Measurements from ENCODE around the gene ALAS1. TPM values are rescaled to one million over a fixed set of nuclear protein-coding genes. Genes with fewer than 3 reads are reported as not detected.
A peak's percentile ranks its signal among the peaks of the same experiment; 100 is the strongest.

The ALAS1 gene
- total and polyA plus RNA-seq, 2 donors (not counting 1 experiment from before 2014, with no cell fraction given), result 26.1 to 30.2 TPM

DNA sequence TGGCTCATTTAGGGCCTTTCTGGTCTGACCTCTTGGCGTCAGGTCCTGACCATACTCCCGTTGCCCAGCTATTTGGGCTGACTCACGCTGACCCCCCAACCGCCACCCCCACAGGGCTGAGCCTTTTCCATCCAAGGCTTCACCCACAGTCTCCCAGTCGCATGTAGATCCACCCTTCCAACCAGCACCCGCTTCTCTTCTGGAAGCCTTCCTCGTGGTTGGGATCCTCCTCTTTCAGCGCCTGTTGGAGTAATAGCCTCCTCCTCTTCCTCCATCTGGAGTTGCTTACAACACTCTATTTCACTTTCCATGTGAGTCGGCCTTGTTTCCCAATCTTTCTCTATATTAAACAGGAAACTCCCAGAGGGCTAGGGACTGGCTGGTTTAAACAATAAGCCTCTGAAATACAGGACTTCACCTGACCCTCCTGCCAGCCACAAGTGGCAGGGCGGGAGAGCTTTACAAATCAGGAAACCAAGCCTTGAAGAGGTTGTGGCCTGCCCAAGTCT is 2.1 kb upstream of the ALAS1 start:
- no peak overlapping the region for H3K4me3 ChIP-seq (ENCODE audit: control extremely low read depth in 1 of 5, extremely low read depth in 1 of 5, insufficient read depth in 1 of 5, low read depth in 2 of 5, low read length in 4 of 5)
- H3K9me3 ChIP-seq (ENCODE audit: control extremely low read depth in 1 of 3, control insufficient read depth in 2 of 3, insufficient read depth in 1 of 3, low read length in 2 of 3), result no peaks in the 10 kb centered on the region
- peaks cover 26% of the 10 kb centered on the region for H3K79me2 ChIP-seq (ENCODE audit: control insufficient read depth, insufficient read depth, low read length)
- intact Hi-C loops (cut with micrococcal nuclease), result no loop called here
- ATAC-seq (ENCODE audit: low read depth) (no peak), DNase-seq (no peak)
- Mint-ChIP-seq H3K4me3 (no peak overlapping the region), H3K27ac (no peak overlapping the region), H3K27me3 (no peaks in the 10 kb centered on the region), H3K4me1 (peaks cover 26% of the 10 kb centered on the region), H3K9me3 (ENCODE audit: insufficient read depth) (no peaks in the 10 kb centered on the region)
- H3K27me3 ChIP-seq (replicated peaks in 1 of 4; ENCODE audit: control extremely low read depth in 1 of 4, control insufficient read depth in 3 of 4, insufficient read depth in 4 of 4, low read length in 3 of 4), result no peaks in the 10 kb centered on the region
- no peak overlapping the region for H3K4me2 ChIP-seq (replicated peaks; ENCODE audit: low read depth, low read length, poor library complexity, severe bottlenecking)
- no peaks in the 10 kb centered on the region for H4K20me1 ChIP-seq (ENCODE audit: control insufficient read depth, insufficient read depth, low read length, poor library complexity, severe bottlenecking)
- ChIA-PET CTCF (interaction anchor here (0.9 to 1.8 kb wide), 3 partner anchors 14 to 39 kb away, joined by 3 to 6 read pairs (median 3); partner anchors contain the start of gene TLR9), POLR2A (no interaction called here)
- 95% methylated on average over 9 of the region's 10 CpGs for WGBS (ENCODE audit: insufficient coverage)
- H3K9ac ChIP-seq (ENCODE audit: low read length), result no peak overlapping the region
- H2AFZ ChIP-seq (ENCODE audit: insufficient read depth, low read depth, low read length, poor library complexity, severe bottlenecking), result no peak overlapping the region
- no peak overlapping the region for H3K27ac ChIP-seq (ENCODE audit: low read length in 2 of 2)
- peaks cover 0 to under 1% of the 10 kb centered on the region in 2 experiments for H3K36me3 ChIP-seq (replicated peaks in 1 of 2; ENCODE audit: control extremely low read depth in 1 of 2, control insufficient read depth in 1 of 2, extremely low read depth in 1 of 2, insufficient read depth in 2 of 2, low read length in 1 of 2)
- H3K4me1 ChIP-seq (ENCODE audit: control insufficient read depth in 2 of 2, insufficient read depth in 2 of 2, low read length in 2 of 2), result peaks cover 15 to 25% of the 10 kb centered on the region in 2 donors
- no peak for TF ChIP-seq EZH2 (IDR thresholded peaks at IDR 0.05; ENCODE audit: borderline replicate concordance, insufficient read depth, low read depth, low read length, poor library complexity, severe bottlenecking)
- TF ChIP-seq, protein P1, sequence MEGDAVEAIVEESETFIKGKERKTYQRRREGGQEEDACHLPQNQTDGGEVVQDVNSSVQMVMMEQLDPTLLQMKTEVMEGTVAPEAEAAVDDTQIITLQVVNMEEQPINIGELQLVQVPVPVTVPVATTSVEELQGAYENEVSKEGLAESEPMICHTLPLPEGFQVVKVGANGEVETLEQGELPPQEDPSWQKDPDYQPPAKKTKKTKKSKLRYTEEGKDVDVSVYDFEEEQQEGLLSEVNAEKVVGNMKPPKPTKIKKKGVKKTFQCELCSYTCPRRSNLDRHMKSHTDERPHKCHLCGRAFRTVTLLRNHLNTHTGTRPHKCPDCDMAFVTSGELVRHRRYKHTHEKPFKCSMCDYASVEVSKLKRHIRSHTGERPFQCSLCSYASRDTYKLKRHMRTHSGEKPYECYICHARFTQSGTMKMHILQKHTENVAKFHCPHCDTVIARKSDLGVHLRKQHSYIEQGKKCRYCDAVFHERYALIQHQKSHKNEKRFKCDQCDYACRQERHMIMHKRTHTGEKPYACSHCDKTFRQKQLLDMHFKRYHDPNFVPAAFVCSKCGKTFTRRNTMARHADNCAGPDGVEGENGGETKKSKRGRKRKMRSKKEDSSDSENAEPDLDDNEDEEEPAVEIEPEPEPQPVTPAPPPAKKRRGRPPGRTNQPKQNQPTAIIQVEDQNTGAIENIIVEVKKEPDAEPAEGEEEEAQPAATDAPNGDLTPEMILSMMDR (IDR thresholded peaks at IDR 0.05), result no peak

DNA sequence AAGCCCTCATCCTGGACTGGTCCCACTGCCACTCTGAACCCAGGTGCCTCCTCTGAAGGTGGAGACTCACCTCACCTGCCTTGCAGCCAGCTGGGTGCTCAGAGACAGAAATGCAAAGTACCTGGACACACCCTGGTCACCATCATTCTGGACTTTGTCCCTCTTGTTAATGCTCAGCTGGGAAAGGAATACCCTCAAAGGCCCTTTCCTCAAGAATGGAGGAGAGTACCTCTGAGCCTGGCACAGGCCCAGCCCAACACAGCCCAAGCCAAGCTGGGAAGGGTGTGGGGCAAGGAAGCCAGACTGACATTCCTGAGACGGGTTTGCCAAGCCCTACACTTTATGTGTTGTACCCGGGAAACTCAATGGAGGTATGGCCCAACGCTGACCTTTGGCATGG is 983 bp upstream of the ALAS1 start:
- no peak overlapping the region for H3K4me3 ChIP-seq (ENCODE audit: control extremely low read depth in 1 of 5, extremely low read depth in 1 of 5, insufficient read depth in 1 of 5, low read depth in 2 of 5, low read length in 4 of 5)
- H3K27ac ChIP-seq (ENCODE audit: low read length in 2 of 2), result no peak overlapping the region
- H3K4me2 ChIP-seq (replicated peaks; ENCODE audit: low read depth, low read length, poor library complexity, severe bottlenecking), result peak overlapping the region; percentile 85
- peak overlapping the region; percentile 94 for H2AFZ ChIP-seq (ENCODE audit: insufficient read depth, low read depth, low read length, poor library complexity, severe bottlenecking)
- peaks cover 33% of the 10 kb centered on the region for H3K4me1 Mint-ChIP-seq
- intact Hi-C loops (cut with micrococcal nuclease), result loop anchor here (1.0 kb wide), 1 partner anchor 255 kb away; the partner anchor contains the start of gene PARP3
- peak overlapping the region; percentile 92 for H3K4me3 Mint-ChIP-seq
- 93% methylated on average over 3 of the region's 3 CpGs for WGBS (ENCODE audit: insufficient coverage)
- no peaks in the 10 kb centered on the region for H3K27me3 Mint-ChIP-seq
- no peaks in the 10 kb centered on the region for H3K9me3 ChIP-seq (ENCODE audit: control extremely low read depth in 1 of 3, control insufficient read depth in 2 of 3, insufficient read depth in 1 of 3, low read length in 2 of 3)
- peak overlapping the region; percentile 88 for H3K27ac Mint-ChIP-seq
- H3K27me3 ChIP-seq (replicated peaks in 1 of 4; ENCODE audit: control extremely low read depth in 1 of 4, control insufficient read depth in 3 of 4, insufficient read depth in 4 of 4, low read length in 3 of 4), result no peaks in the 10 kb centered on the region
- ChIA-PET POLR2A (interaction anchor here (0.6 to 1.1 kb wide), 3 partner anchors 37 to 339 kb away, joined by 3 to 11 read pairs (median 6); partner anchors contain the start of genes ABHD14B and UQCC5), CTCF (interaction anchor here (1.8 to 1.9 kb wide), 3 partner anchors 13 to 29 kb away, joined by 3 to 6 read pairs (median 6); partner anchors contain the start of gene TLR9)
- peaks cover 0 to 7% of the 10 kb centered on the region in 2 experiments for H3K36me3 ChIP-seq (replicated peaks in 1 of 2; ENCODE audit: control extremely low read depth in 1 of 2, control insufficient read depth in 1 of 2, extremely low read depth in 1 of 2, insufficient read depth in 2 of 2, low read length in 1 of 2)
- no peaks in the 10 kb centered on the region for H3K9me3 Mint-ChIP-seq (ENCODE audit: insufficient read depth)
- H3K4me1 ChIP-seq (ENCODE audit: control insufficient read depth in 2 of 2, insufficient read depth in 2 of 2, low read length in 2 of 2), result peaks cover 15 to 25% of the 10 kb centered on the region in 2 donors
- DNase-seq (no peak), ATAC-seq (ENCODE audit: low read depth) (no peak)
- H3K79me2 ChIP-seq (ENCODE audit: control insufficient read depth, insufficient read depth, low read length), result peaks cover 26% of the 10 kb centered on the region
- H4K20me1 ChIP-seq (ENCODE audit: control insufficient read depth, insufficient read depth, low read length, poor library complexity, severe bottlenecking), result no peaks in the 10 kb centered on the region
- H3K9ac ChIP-seq (ENCODE audit: low read length), result no peak overlapping the region
- no peak for TF ChIP-seq EZH2 (IDR thresholded peaks at IDR 0.05; ENCODE audit: borderline replicate concordance, insufficient read depth, low read depth, low read length, poor library complexity, severe bottlenecking)
- TF ChIP-seq, protein P1 (IDR thresholded peaks at IDR 0.05), result no peak

Data from B cell (primary cell).